SK-N-MC (cell line): ENCODE measurements around the gene RAP1GDS1.
"Not testable (repeated sequence)": the region's sequence is repeated elsewhere in the genome, so short reads cannot be mapped to it uniquely, and the experiment has no call there.

Experiments
- DNase-seq: peaks from one replicate; pipeline ENCODE4 v3.0.0-alpha.2; 2011; ENCODE audit warnings: low read depth, low spot score
- H3K27ac ChIP-seq: fragments of 200-600 bp; sonication (generic); 2 replicates; pipeline ENCODE4 v1.5.1; 2016; ENCODE audit warnings: mixed run types
- H3K36me3 ChIP-seq: fragments of 200-600 bp; sonication (generic); 2 replicates; pipeline ENCODE4 v1.6.1; 2017; ENCODE audit warnings: antibody characterized with exemption, low read length, mixed read lengths; ENCODE audit not compliant: insufficient read depth
- H3K4me3 ChIP-seq: fragments of 200-600 bp; sonication (generic); 2 replicates; pipeline ENCODE4 v1.5.1; 2016
- H3K9ac ChIP-seq: fragments of 200-600 bp; sonication (generic); 2 replicates; pipeline ENCODE4 v1.8.0; 2017; ENCODE audit warnings: mixed run types, mixed read lengths; ENCODE audit not compliant: insufficient read length
- H3K9me3 ChIP-seq: fragments of 200-600 bp; sonication (generic); 2 replicates; pipeline ENCODE4 v1.6.1; 2017; ENCODE audit warnings: low read depth, mild to moderate bottlenecking, antibody characterized with exemption, low read length, moderate library complexity, mixed read lengths
- EZH2 ChIP-seq: fragments of 200-600 bp; sonication (generic); IDR thresholded peaks from one replicate; pipeline ENCODE4 v1.6.1; 2017; ENCODE audit warnings: antibody characterized with exemption
- FOXP2 ChIP-seq: optimal IDR thresholded peaks from 2 replicates; pipeline ENCODE3; 2011; ENCODE audit warnings: mild to moderate bottlenecking, moderate library complexity; ENCODE audit not compliant: insufficient read depth; ENCODE audit errors: extremely low read length, control extremely low read depth
- POLR2AphosphoS5 ChIP-seq: IDR thresholded peaks from 2 replicates; pipeline ENCODE4 v1.6.1; 2012; ENCODE audit warnings: mild to moderate bottlenecking, low read depth, low read length, borderline replicate concordance

The RAP1GDS1 gene

DNA sequence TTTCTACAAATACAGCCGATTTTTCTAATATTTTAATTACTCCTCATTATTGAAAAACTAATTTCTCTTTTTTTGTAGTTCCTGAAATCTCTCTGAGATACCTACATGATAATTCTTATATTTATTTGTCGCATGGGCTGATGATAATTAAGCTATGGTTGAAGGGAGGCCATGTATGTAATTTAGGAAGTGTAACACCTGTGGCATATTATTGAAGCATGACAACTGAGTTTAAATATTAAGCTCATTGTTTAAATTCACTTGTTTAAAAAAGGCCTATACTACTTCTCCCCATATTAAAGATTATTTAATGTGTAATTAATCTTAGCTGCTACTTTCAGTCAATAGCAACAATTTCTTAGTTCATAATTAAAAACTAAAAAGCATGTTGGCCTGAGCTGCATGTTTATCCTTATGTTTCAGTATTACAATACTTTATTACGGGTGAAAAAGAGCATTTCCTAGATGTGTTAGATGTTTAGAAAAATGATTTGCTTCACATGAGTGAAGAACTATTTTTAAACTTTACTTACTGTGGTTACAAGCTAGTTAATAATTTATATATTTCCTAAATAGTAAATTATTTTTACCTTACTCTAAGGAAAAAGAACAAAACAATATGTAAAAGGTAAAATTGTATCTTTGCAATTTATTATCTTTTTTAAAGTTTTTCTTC, 122.4 kb downstream of the RAP1GDS1 start:
- Histone ChIP-seq H3K9ac (no peak overlapping the region), H3K27ac (no peak overlapping the region), H3K4me3 (no peak overlapping the region), H3K36me3 (no peaks in the 10 kb centered on the region), H3K9me3 (no peaks in the 10 kb centered on the region)
- no peak for DNase-seq
- TF ChIP-seq EZH2 = no peak

DNA sequence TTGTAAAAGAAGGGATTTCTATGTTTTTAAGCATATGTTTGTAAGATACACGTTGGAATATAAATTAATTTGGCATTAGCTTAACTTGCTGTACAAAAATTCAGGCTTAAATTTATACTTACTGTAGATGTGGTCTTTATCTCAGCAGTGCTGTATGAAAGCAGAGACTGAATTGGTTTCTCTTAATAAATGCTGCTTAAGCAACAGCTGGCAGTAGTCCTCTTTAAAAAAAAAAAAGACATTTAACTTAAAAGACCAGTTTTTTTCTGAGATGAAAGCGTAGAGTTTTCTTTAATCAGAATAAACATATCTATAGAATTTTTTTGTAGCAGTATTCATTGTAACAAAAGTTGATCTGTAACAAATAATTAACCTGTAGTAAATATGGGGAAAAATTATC, 124.6 kb downstream of the RAP1GDS1 start:
- no peaks in the 10 kb centered on the region for H3K36me3 ChIP-seq

DNA sequence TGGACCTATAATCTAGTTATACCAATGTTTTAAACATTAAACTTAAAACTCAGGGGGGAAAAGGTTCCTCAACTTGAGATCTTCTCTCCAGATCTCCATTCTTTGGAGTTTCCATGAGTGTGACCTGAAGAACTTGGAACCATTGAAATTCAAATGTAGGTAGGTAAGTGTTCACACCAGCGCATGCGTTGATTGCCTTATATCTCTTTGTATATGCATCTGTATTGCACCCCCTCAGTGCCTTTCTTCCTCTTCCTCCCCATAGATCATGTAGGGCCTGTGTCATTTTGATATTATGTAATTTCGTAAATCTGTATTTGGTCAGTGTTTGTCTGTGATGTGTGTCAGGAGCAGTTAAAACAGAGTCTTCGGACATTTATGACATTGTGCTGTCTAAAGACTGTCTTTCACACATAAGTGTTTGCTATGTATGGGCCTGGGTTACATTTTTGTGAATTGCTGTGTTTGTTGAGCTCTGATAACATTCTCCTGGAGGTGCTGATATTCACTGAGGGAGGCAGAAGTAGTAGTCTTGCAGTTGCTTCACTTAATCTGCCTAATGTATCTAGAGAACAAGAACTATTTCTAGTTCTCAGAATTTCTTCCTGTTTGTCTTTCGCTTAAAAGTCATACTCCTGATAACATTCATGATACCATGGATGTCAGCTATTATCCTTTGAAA, 126.3 kb downstream of the RAP1GDS1 start:
- Histone ChIP-seq H3K4me3 (no peak overlapping the region), H3K9ac (no peak overlapping the region), H3K9me3 (no peaks in the 10 kb centered on the region), H3K36me3 (peaks cover 3% of the 10 kb centered on the region; the same call in 1 of the 2 replicates), H3K27ac (no peak overlapping the region)
- no peak for DNase-seq
- TF ChIP-seq FOXP2 (no peak), POLR2AphosphoS5 (no peak), EZH2 (no peak)

More for the DNA sequence above, 124.6 kb downstream of the RAP1GDS1 start:
- Histone ChIP-seq H3K4me3 (no peak overlapping the region), H3K27ac (no peak overlapping the region; the same call in 1 of the 2 replicates), H3K9me3 (no peaks in the 10 kb centered on the region), H3K9ac (no peak overlapping the region)
- no peak for DNase-seq
- TF ChIP-seq FOXP2 (no peak), EZH2 (no peak), POLR2AphosphoS5 (no peak)

DNA sequence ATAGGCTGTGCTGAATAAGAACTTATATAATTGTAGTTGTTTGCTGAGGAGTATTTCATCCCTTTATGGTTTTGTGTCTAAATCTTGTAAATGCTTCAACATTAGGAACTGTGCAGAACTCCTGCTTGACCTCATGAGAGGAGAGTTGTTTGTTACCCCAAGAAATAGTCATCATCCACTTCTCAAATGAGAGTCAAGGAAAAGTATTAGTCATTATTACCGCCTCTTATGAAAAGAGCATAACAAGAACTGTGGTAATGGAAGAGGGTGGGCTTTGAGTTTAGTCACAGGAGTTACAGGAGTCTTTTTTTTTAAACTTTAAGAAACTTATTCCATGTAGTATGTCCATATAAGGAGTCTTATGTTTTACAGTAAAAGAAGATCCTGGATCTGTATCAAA, 132.9 kb downstream of the RAP1GDS1 start:
- Histone ChIP-seq H3K9ac (no peak overlapping the region), H3K27ac (no peak overlapping the region), H3K36me3 (peaks cover 8% of the 10 kb centered on the region; the same call in 1 of the 2 replicates), H3K4me3 (no peak overlapping the region), H3K9me3 (no peaks in the 10 kb centered on the region)
- DNase-seq = no peak
- TF ChIP-seq POLR2AphosphoS5 (no peak), FOXP2 (no peak), EZH2 (no peak)

DNA sequence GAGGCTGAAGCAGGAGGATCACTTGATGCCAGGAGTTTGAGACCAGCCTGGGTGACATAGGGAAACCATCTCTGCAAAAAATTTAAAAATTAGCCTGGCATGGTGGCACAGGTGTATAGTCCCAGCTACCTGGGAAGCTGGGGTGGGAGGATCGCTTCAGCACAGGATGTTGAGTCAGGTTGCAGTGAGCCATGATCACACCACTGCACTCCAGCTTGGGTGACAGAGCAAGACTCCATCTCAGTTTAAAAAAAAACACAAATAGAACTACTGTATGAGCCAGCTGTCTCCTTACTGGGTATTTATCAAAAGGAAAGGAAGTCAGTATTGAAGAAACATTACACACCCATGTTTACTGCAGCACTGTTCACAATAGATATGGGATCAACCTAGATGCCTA, 138.7 kb downstream of the RAP1GDS1 start:
- DNase-seq = no peak
- TF ChIP-seq FOXP2 = no peak
- no peak overlapping the region for H3K27ac ChIP-seq
- no peak overlapping the region for H3K9ac ChIP-seq
- no peaks in the 10 kb centered on the region for H3K9me3 ChIP-seq
- peaks cover 5% of the 10 kb centered on the region; the same call in 1 of the 2 replicates for H3K36me3 ChIP-seq
- no peak overlapping the region for H3K4me3 ChIP-seq

DNA sequence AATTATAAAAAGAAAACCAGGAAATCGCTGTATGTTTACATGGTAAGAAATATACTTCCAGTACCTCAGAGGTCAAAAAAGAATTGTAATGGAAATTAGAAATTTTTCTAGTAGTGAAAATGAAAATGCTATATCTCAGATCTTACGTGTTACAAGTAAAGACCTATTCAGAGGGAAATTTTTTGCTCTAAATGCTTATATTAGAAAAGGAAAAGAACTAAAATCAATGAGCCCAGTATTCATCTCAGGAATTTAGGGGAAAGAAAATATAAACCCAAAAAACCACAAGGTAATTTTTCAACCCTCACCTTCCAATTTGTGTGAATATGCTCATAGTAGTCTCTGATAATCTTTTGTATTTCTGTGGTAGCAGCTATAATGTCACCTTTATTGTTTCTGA, 145.6 kb downstream of the RAP1GDS1 start:
- DNase-seq = no peak
- Histone ChIP-seq H3K9ac (no peak overlapping the region), H3K36me3 (0 out of 2 replicates have a peak, but pooled peaks cover 4% of the 10 kb centered on the region), H3K27ac (no peak overlapping the region), H3K4me3 (no peak overlapping the region), H3K9me3 (no peaks in the 10 kb centered on the region)
- TF ChIP-seq POLR2AphosphoS5 (no peak), EZH2 (no peak), FOXP2 (no peak)

DNA sequence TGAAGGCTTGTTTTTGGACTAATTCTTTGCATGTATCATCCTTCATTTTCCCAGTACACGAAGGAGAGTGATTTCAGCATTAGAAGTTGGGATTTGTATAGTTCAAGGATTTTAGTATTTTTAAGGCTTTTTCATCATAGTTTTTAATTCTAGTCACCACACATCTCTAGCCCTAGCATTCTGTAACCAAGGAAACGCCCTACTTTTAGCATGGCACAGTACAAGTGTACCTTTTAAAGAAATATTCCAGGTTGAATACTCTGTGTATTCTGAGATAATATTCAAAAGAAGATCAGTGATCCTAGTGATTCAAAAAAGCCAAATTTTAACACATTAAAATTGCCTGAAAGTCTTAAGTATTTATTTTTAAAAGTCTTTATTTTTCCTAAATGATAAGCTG, 150.5 kb downstream of the RAP1GDS1 start:
- no peak overlapping the region for H3K4me3 ChIP-seq
- no peaks in the 10 kb centered on the region for H3K9me3 ChIP-seq
- H3K9ac ChIP-seq = no peak overlapping the region
- no peak for DNase-seq
- TF ChIP-seq EZH2 (no peak), POLR2AphosphoS5 (no peak), FOXP2 (no peak)
- peaks cover 1% of the 10 kb centered on the region; the same call in 1 of the 2 replicates for H3K36me3 ChIP-seq
- no peak overlapping the region for H3K27ac ChIP-seq

DNA sequence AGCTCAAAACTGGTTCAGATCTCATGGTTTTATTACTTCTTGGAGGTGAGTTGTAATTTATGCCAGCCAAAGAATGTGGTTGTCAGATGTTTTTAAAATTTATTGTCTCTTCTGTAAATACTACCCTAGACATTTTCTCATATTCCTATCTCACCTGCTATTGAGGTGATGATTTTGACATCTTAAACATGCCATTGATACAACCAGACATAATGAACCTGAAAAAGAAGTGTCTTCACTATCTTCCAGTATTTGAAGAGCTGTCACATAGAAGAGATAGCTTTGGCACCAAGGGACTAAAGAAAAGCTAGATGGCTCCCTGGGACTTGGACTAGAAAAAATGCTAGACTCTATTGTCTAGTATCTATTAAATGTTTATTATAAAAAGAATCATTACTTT, 155.7 kb downstream of the RAP1GDS1 start:
- TF ChIP-seq FOXP2 = no peak
- TF ChIP-seq POLR2AphosphoS5 = no peak
- no peak for TF ChIP-seq EZH2
- Histone ChIP-seq H3K9ac (no peak overlapping the region), H3K36me3 (peaks cover 10% of the 10 kb centered on the region; the same call in 1 of the 2 replicates), H3K4me3 (no peak overlapping the region), H3K9me3 (no peaks in the 10 kb centered on the region), H3K27ac (no peak overlapping the region)
- no peak for DNase-seq

DNA sequence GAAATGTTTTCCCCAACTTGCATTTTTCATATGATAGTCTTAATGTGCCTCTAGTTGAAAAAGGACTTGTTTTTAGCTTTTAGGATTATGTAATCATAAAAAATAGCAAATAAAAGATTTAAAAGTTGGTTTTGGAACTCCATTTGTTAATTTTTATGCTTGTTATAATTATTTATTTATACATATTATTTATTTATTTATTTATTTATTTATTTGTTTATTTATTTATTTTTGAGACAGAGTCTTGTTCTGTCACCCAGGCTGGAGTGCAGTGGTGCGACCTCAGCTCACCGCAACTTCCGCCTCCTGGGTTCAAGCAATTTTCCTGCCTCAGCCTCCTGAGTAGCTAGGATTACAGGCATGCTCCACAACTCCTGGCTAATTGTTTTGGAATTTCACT, 159.0 kb downstream of the RAP1GDS1 start:
- H3K27ac ChIP-seq, H3K4me3 ChIP-seq, DNase-seq, H3K9ac ChIP-seq, H3K9me3 ChIP-seq: not testable (repeated sequence)
- H3K36me3 ChIP-seq = peaks cover 36% of the 10 kb centered on the region
